RWPE1 (cell line): Measurements from ENCODE around the gene SIK3.

ENCODE experiments used
- CTCF ChIA-PET: fragments of 350-600 bp; sonication (Branson Sonifier 250); formaldehyde crosslinking; extraction: SDS; loops from one replicate; lab custom pipeline; 2021; lab: Yijun Ruan, JAX
- POLR2A ChIA-PET: fragments of 400-600 bp; formaldehyde crosslinking; extraction: SDS; loops from one replicate; lab custom pipeline; 2020; ENCODE audit warnings: antibody characterized with exemption; ENCODE audit not compliant: low non-redundant PET; lab: Yijun Ruan, JAX
- DNase-seq: peaks from one replicate; pipeline ENCODE4 v3.0.0; 2012; ENCODE audit warnings: low spot score
- H3K27ac ChIP-seq: fragments of 450-650 bp; 2 replicates; pipeline ENCODE4 v1.5.1; 2017
- TF ChIP-seq, protein P1 (sequence below): fragments of 450-650 bp; conservative IDR thresholded peaks from 2 replicates; pipeline ENCODE4 v1.5.1; 2017; ENCODE audit warnings: low read depth, mild to moderate bottlenecking

Gene SIK3

DNA sequence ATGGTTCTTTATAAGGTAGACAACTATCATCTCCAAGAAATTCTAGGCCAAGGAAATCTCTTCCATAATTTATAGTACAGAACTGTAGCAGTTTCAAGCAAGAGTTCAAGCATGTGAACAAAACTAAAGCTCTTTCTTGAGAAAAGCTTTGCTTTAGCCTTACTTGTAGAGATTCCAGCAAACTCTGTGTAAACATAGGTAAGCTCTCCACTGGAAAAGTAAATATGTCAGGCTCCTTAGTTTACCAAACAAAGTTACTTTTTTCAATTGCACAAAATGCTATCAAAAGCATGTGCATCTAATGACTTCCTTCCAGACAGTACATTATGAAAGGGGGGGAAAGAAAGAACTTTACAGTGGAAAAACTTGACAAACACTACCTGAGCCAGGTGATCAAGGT is 125.0 kb downstream of the SIK3 start:
- POLR2A ChIA-PET = no interaction called here
- DNase-seq = no peak
- no peak overlapping the region for H3K27ac ChIP-seq
- CTCF ChIA-PET = no interaction called here
- TF ChIP-seq, protein P1, sequence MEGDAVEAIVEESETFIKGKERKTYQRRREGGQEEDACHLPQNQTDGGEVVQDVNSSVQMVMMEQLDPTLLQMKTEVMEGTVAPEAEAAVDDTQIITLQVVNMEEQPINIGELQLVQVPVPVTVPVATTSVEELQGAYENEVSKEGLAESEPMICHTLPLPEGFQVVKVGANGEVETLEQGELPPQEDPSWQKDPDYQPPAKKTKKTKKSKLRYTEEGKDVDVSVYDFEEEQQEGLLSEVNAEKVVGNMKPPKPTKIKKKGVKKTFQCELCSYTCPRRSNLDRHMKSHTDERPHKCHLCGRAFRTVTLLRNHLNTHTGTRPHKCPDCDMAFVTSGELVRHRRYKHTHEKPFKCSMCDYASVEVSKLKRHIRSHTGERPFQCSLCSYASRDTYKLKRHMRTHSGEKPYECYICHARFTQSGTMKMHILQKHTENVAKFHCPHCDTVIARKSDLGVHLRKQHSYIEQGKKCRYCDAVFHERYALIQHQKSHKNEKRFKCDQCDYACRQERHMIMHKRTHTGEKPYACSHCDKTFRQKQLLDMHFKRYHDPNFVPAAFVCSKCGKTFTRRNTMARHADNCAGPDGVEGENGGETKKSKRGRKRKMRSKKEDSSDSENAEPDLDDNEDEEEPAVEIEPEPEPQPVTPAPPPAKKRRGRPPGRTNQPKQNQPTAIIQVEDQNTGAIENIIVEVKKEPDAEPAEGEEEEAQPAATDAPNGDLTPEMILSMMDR = no peak

DNA sequence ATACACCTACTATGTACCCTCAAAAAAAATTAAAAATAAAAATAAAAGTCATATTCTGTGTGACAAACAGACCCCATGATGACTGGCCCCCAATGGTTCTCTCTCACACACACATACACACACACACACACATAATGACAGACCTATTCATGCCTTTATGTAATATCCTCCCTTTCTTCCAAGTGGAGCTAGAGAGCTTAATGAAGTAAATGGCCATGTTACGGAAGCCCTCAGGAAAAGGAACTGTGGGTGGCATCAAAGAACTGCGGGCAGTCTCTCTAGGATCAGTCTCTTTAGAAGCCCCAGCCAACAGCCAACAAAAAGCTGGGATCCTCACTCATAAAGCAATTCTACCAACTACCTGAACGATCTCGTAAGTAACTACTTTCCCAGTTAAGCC is 125.5 kb downstream of the SIK3 start:
- no peak overlapping the region for H3K27ac ChIP-seq
- TF ChIP-seq, protein P1 = no peak
- DNase-seq = no peak
- ChIA-PET POLR2A (no interaction called here), CTCF (no interaction called here)

DNA sequence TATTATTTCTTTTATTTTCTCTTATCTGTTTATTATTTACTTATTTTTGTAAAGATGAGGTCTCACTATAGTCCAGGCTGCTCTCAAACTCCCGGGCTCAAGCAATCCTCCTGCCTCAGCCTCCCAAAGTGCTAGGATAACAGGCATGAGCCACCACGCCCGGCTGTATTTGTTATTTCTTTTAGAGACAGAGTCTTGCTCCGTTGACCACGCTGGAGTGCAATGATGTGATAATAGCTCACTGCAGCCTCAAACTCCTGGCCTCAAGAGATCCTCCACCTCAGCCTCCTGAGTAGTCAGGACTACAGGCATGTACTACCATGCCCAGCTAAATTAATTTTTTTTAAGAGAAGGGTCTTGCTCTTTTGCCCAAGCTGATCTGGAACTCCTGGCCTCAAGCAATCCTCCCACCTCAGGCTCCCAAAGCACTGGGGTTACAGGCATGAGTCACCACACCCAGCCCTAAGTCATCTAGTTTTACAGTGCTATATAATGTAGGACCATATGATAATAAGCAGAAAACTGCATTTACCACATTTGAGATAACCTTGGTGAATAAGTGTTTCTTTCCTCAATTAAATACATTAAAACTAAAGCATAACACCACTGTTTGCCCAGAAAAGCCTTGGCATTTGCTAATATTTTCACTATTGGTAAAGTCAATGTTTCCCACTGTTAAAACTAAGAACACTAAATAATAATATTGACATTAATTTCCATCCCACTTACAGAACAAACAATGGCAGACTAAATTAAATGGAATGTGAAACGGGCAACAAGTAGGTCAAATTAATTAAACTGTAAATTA is 127.5 kb downstream of the SIK3 start:
- TF ChIP-seq, protein P1 = no peak
- no peak for DNase-seq
- POLR2A ChIA-PET = no interaction called here
- CTCF ChIA-PET = no interaction called here
- H3K27ac ChIP-seq = no peak overlapping the region

DNA sequence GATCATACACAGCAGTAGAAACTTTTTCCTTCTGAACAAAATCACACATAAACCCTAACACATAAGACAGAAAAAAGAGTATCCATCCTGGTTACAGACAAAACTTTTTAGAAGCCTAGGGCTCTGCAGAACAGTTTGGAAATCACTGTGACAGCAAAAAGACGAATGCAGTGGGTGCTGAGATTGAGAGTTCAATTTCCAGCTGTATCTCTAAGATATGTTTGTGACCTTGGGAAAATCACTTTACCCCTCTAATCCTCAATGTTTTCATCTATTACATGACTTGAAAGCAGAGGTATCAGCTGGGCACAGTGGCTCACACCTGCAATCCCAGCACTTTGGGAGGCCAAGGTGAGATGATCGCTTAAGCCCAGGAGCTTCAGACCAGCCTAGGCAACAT is 128.5 kb downstream of the SIK3 start:
- TF ChIP-seq, protein P1 = no peak
- H3K27ac ChIP-seq = no peak overlapping the region
- CTCF ChIA-PET = interaction anchor here (0.5 to 0.7 kb wide), 6 partner anchors 9 to 745 kb away, joined by 3 to 6 read pairs (median 4); no protein-coding TSS in a partner anchor
- DNase-seq = no peak
- POLR2A ChIA-PET = no interaction called here

DNA sequence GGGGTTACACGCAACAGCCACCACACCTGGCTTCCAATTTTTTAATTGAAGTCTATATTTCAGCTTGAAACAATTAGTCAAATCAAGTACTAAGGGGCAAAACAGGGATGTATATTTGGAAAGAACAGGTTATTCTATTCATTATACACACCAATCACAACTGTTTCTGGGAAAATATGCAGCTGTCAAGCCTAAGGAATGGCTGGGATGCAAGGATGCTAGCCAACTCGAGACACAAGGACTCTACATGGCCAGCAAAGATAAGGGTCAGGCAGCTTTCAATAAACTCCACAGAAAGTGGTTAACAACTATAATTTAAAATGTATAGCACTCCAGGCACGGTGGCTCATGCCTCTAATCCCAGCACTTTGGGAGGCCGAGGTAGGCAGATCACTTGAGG is 134.0 kb downstream of the SIK3 start:
- no peak overlapping the region for H3K27ac ChIP-seq
- CTCF ChIA-PET = no interaction called here
- POLR2A ChIA-PET = no interaction called here
- DNase-seq = no peak
- TF ChIP-seq, protein P1 = no peak

DNA sequence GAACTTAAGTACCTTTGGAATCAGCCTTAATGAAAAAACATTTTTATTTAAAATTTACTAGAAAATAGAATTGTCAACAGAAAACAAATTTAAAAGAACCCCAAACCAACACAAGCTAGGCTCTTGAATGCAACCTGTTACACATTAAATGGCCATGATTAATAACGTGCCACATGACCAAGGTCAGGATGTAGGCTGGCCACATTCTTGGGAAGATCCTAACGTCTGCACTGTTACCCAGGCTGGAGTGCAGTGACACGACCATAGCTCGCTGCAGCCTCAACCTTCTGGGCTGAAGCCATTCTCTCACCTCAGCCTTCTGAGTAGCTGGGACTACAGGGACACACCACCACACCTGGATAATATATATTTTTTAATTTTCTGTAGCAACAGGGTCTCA is 134.4 kb downstream of the SIK3 start:
- ChIA-PET CTCF (interaction anchor here (0.6 kb wide), 2 partner anchors 310 to 1747 kb away, joined by 3 to 4 read pairs; no protein-coding TSS in a partner anchor), POLR2A (no interaction called here)
- no peak for DNase-seq
- no peak overlapping the region for H3K27ac ChIP-seq
- TF ChIP-seq, protein P1 = no peak
